ENCODE measurements around the gene FAM25A.
"Not testable (repeated sequence)": the region's sequence is repeated elsewhere in the genome, so short reads cannot be mapped to it uniquely, and the experiment has no call there.

The FAM25A gene

GRCh38 chr10:87018127-87018526 is 2.0 kb upstream of the FAM25A start:
- not testable (repeated sequence) for H3K4me3 ChIP-seq (ENCODE audit: low read length); H3K9ac ChIP-seq (ENCODE audit: low read length); H3K36me3 ChIP-seq (ENCODE audit: control insufficient read depth, insufficient read depth, low read length); H3K4me1 ChIP-seq (ENCODE audit: control insufficient read depth, insufficient read depth, low read length); H3K27me3 ChIP-seq (ENCODE audit: control insufficient read depth, insufficient read depth, low read length); H3K9me3 ChIP-seq (ENCODE audit: control insufficient read depth, low read length)

GRCh38 chr10:87019066-87019465 is 1.0 kb upstream of the FAM25A start:
- H3K4me1 ChIP-seq (ENCODE audit: control insufficient read depth, insufficient read depth, low read length); H3K9me3 ChIP-seq (ENCODE audit: control insufficient read depth, low read length); H3K27me3 ChIP-seq (ENCODE audit: control insufficient read depth, insufficient read depth, low read length); H3K9ac ChIP-seq (ENCODE audit: low read length); H3K36me3 ChIP-seq (ENCODE audit: control insufficient read depth, insufficient read depth, low read length); H3K4me3 ChIP-seq (ENCODE audit: low read length): not testable (repeated sequence)

DNA sequence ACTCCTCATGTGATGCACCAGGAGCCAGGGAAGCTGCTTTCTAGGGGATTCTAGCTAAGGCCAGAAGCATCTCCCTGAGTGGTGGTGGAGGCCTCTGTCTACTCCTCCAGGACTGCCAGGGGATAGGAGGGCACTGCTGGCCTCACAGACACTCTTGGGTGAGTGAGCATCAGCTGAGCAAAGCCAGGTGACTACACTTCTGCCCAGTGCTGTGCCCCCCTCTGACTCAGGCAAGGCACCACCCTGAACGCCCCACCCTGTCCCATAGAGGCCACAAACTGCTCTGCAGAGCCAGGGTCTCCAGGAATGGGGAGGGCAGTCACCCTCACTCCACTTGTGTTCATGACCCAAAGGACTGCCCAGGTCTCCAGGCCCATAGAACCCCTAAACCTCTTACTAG is 590 bp upstream of the FAM25A start:
- not testable (repeated sequence) for H3K36me3 ChIP-seq (ENCODE audit: control insufficient read depth, insufficient read depth, low read length); H3K4me1 ChIP-seq (ENCODE audit: control insufficient read depth, insufficient read depth, low read length); H3K27me3 ChIP-seq (ENCODE audit: control insufficient read depth, insufficient read depth, low read length); H3K4me3 ChIP-seq (ENCODE audit: low read length); H3K9ac ChIP-seq (ENCODE audit: low read length); H3K9me3 ChIP-seq (ENCODE audit: control insufficient read depth, low read length)

GRCh38 chr10:87025285-87025958 is 5.3 kb downstream of the FAM25A start:
- not testable (repeated sequence) for H3K27me3 ChIP-seq (ENCODE audit: control insufficient read depth, insufficient read depth, low read length); H3K36me3 ChIP-seq (ENCODE audit: control insufficient read depth, insufficient read depth, low read length); H3K9ac ChIP-seq (ENCODE audit: low read length); H3K4me3 ChIP-seq (ENCODE audit: low read length); H3K4me1 ChIP-seq (ENCODE audit: control insufficient read depth, insufficient read depth, low read length); H3K9me3 ChIP-seq (ENCODE audit: control insufficient read depth, low read length)

GRCh38 chr10:87026747-87027508 is 6.8 kb downstream of the FAM25A start:
- H3K9me3 ChIP-seq (ENCODE audit: control insufficient read depth, low read length); H3K9ac ChIP-seq (ENCODE audit: low read length); H3K4me1 ChIP-seq (ENCODE audit: control insufficient read depth, insufficient read depth, low read length); H3K4me3 ChIP-seq (ENCODE audit: low read length); H3K27me3 ChIP-seq (ENCODE audit: control insufficient read depth, insufficient read depth, low read length); H3K36me3 ChIP-seq (ENCODE audit: control insufficient read depth, insufficient read depth, low read length): not testable (repeated sequence)

- not testable (repeated sequence) for H3K9ac ChIP-seq (ENCODE audit: low read length); H3K36me3 ChIP-seq (ENCODE audit: control insufficient read depth, insufficient read depth, low read length); H3K4me1 ChIP-seq (ENCODE audit: control insufficient read depth, insufficient read depth, low read length); H3K27me3 ChIP-seq (ENCODE audit: control insufficient read depth, insufficient read depth, low read length); H3K9me3 ChIP-seq (ENCODE audit: control insufficient read depth, low read length); H3K4me3 ChIP-seq (ENCODE audit: low read length)
Observed at GRCh38 chr10:87030419-87030818, 10.3 kb downstream of the FAM25A start.

- H3K4me1 ChIP-seq (ENCODE audit: control insufficient read depth, insufficient read depth, low read length) = no peaks in the 10 kb centered on the region
- no peaks in the 10 kb centered on the region for H3K27me3 ChIP-seq (ENCODE audit: control insufficient read depth, insufficient read depth, low read length)
- H3K4me3 ChIP-seq (ENCODE audit: low read length) = no peak overlapping the region
- no peaks in the 10 kb centered on the region for H3K9me3 ChIP-seq (ENCODE audit: control insufficient read depth, low read length)
- no peaks in the 10 kb centered on the region for H3K36me3 ChIP-seq (ENCODE audit: control insufficient read depth, insufficient read depth, low read length)
- no peak overlapping the region for H3K9ac ChIP-seq (ENCODE audit: low read length)
Observed at GRCh38 chr10:87030912-87031635, 11.0 kb downstream of the FAM25A start.

DNA sequence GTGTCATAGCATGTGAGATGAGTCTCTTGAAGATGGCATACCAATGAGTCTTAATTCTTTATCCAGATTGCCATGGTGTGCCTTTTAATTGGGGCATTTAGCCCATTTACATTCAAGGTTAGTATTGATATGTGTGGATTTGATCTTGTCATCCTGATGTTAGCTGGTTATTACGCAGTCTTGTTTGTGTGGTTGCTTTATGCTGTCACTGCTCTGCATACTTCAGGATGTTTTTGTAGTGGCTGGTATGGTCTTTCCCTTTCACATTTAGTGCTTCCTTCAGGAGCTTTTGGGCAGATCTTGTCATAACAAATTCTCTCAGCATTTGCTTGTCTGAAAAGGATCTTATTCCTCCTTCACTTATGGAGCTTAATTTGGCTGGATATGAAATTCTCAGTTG is 16.5 kb downstream of the FAM25A start:
- H3K36me3 ChIP-seq (ENCODE audit: control insufficient read depth, insufficient read depth, low read length) = no peaks in the 10 kb centered on the region
- H3K4me1 ChIP-seq (ENCODE audit: control insufficient read depth, insufficient read depth, low read length) = peaks cover 11% of the 10 kb centered on the region
- H3K27me3 ChIP-seq (ENCODE audit: control insufficient read depth, insufficient read depth, low read length) = no peaks in the 10 kb centered on the region
- H3K4me3 ChIP-seq (ENCODE audit: low read length) = no peak overlapping the region
- no peaks in the 10 kb centered on the region for H3K9me3 ChIP-seq (ENCODE audit: control insufficient read depth, low read length)
- H3K9ac ChIP-seq (ENCODE audit: low read length) = no peak overlapping the region

- Histone ChIP-seq H3K36me3 (ENCODE audit: control insufficient read depth, insufficient read depth, low read length) (no peaks in the 10 kb centered on the region), H3K9ac (ENCODE audit: low read length) (no peak overlapping the region), H3K9me3 (ENCODE audit: control insufficient read depth, low read length) (no peaks in the 10 kb centered on the region), H3K4me1 (ENCODE audit: control insufficient read depth, insufficient read depth, low read length) (peaks cover 11% of the 10 kb centered on the region), H3K27me3 (ENCODE audit: control insufficient read depth, insufficient read depth, low read length) (no peaks in the 10 kb centered on the region), H3K4me3 (ENCODE audit: low read length) (no peak overlapping the region)
Observed at GRCh38 chr10:87038286-87038717, 18.2 kb downstream of the FAM25A start.

GRCh38 chr10:87038786-87039185 is 18.7 kb downstream of the FAM25A start:
- Histone ChIP-seq H3K27me3 (ENCODE audit: control insufficient read depth, insufficient read depth, low read length) (no peaks in the 10 kb centered on the region), H3K9ac (ENCODE audit: low read length) (no peak overlapping the region), H3K36me3 (ENCODE audit: control insufficient read depth, insufficient read depth, low read length) (no peaks in the 10 kb centered on the region), H3K4me3 (ENCODE audit: low read length) (no peak overlapping the region), H3K4me1 (ENCODE audit: control insufficient read depth, insufficient read depth, low read length) (peaks cover 11% of the 10 kb centered on the region), H3K9me3 (ENCODE audit: control insufficient read depth, low read length) (no peaks in the 10 kb centered on the region)

GRCh38 chr10:87043579-87043978 is 23.5 kb downstream of the FAM25A start:
- not testable (repeated sequence) for H3K27me3 ChIP-seq (ENCODE audit: control insufficient read depth, insufficient read depth, low read length); H3K9me3 ChIP-seq (ENCODE audit: control insufficient read depth, low read length); H3K36me3 ChIP-seq (ENCODE audit: control insufficient read depth, insufficient read depth, low read length); H3K4me3 ChIP-seq (ENCODE audit: low read length); H3K4me1 ChIP-seq (ENCODE audit: control insufficient read depth, insufficient read depth, low read length); H3K9ac ChIP-seq (ENCODE audit: low read length)

- no peaks in the 10 kb centered on the region for H3K4me1 ChIP-seq (ENCODE audit: control insufficient read depth, insufficient read depth, low read length)
- no peaks in the 10 kb centered on the region for H3K9me3 ChIP-seq (ENCODE audit: control insufficient read depth, low read length)
Observed at GRCh38 chr10:87045434-87045938, 25.4 kb downstream of the FAM25A start.

More at GRCh38 chr10:87045434-87045938, 25.4 kb downstream of the FAM25A start:
- no peak overlapping the region for H3K4me3 ChIP-seq (ENCODE audit: low read length)
- H3K9ac ChIP-seq (ENCODE audit: low read length) = no peak overlapping the region
- H3K27me3 ChIP-seq (ENCODE audit: control insufficient read depth, insufficient read depth, low read length) = no peaks in the 10 kb centered on the region
- H3K36me3 ChIP-seq (ENCODE audit: control insufficient read depth, insufficient read depth, low read length) = no peaks in the 10 kb centered on the region

Data from mucosa of stomach (tissue), 1 donor.